ENCODE data around the gene NYAP1. TPM values are rescaled to one million over a fixed set of nuclear protein-coding genes. Genes with fewer than 3 reads are reported as not detected.
"Not testable (repeated sequence)": the region's sequence is repeated elsewhere in the genome, so short reads cannot be mapped to it uniquely, and the experiment has no call there.

Gene NYAP1
- total and polyA plus RNA-seq, 3 donors from 2014 or later: 15.7 to 27.3 (median 24.7) TPM

- Histone ChIP-seq H3K4me3 (no peak overlapping the region), H3K9me3 (no peaks in the 10 kb centered on the region), H3K27ac (no peak overlapping the region), H3K36me3 (ENCODE audit: low read depth, missing control alignments) (no peaks in the 10 kb centered on the region), H3K4me1 (no peaks in the 10 kb centered on the region), H3K27me3 (no peaks in the 10 kb centered on the region)
- 89 to 96% methylated on average over 3 of the region's 3 CpGs for WGBS, 2 donors
- intact Hi-C loops (cut with DNase I; ENCODE audit: low total_unique reads): no loop called here
- TF ChIP-seq CTCF (IDR thresholded peaks at IDR 0.05) (no peak), POLR2A (IDR thresholded peaks at IDR 0.05) (no peak)
- DNase-seq: no peak
Measured at GRCh38 chr7:100452513-100452912, 31.2 kb upstream of the NYAP1 start.

GRCh38 chr7:100453854-100454253 is 29.9 kb upstream of the NYAP1 start:
- H3K4me3 ChIP-seq; DNase-seq; intact Hi-C loops (cut with DNase I; ENCODE audit: low total_unique reads); H3K36me3 ChIP-seq (ENCODE audit: low read depth, missing control alignments); H3K9me3 ChIP-seq; H3K4me1 ChIP-seq; H3K27me3 ChIP-seq; H3K27ac ChIP-seq: not testable (repeated sequence)
- WGBS, 2 donors: 91 to 94% methylated on average over 8 of the region's 8 CpGs

- intact Hi-C loops (cut with DNase I; ENCODE audit: low total_unique reads): no loop called here
- H3K9me3 ChIP-seq: no peaks in the 10 kb centered on the region
- no peaks in the 10 kb centered on the region for H3K27me3 ChIP-seq
- H3K4me3 ChIP-seq: no peak overlapping the region
- H3K36me3 ChIP-seq (ENCODE audit: low read depth, missing control alignments): no peaks in the 10 kb centered on the region
- H3K27ac ChIP-seq: no peak overlapping the region
- TF ChIP-seq CTCF (IDR thresholded peaks at IDR 0.05) (no peak), POLR2A (IDR thresholded peaks at IDR 0.05) (no peak)
- DNase-seq: no peak
- no peaks in the 10 kb centered on the region for H3K4me1 ChIP-seq
- 92 to 96% methylated on average over 3 of the region's 3 CpGs for WGBS, 2 donors
Measured at GRCh38 chr7:100455206-100455605, 28.5 kb upstream of the NYAP1 start.

- Histone ChIP-seq H3K27ac (no peak overlapping the region), H3K36me3 (ENCODE audit: low read depth, missing control alignments) (no peaks in the 10 kb centered on the region), H3K4me3 (no peak overlapping the region), H3K9me3 (no peaks in the 10 kb centered on the region), H3K4me1 (no peaks in the 10 kb centered on the region), H3K27me3 (no peaks in the 10 kb centered on the region)
- DNase-seq: no peak
- WGBS, 2 donors: 85 to 90% methylated on average over 6 to 14 of the region's 14 CpGs
- intact Hi-C loops (cut with DNase I; ENCODE audit: low total_unique reads): no loop called here
- TF ChIP-seq POLR2A (IDR thresholded peaks at IDR 0.05): no peak
- no peak for TF ChIP-seq CTCF (IDR thresholded peaks at IDR 0.05)
Measured at GRCh38 chr7:100456562-100456961, 27.2 kb upstream of the NYAP1 start.

- WGBS, 2 donors: 92% methylated on average over 6 of the region's 6 CpGs
- intact Hi-C loops (cut with DNase I; ENCODE audit: low total_unique reads): no loop called here
- Histone ChIP-seq H3K27me3 (no peaks in the 10 kb centered on the region), H3K27ac (no peak overlapping the region), H3K9me3 (no peaks in the 10 kb centered on the region), H3K4me1 (no peaks in the 10 kb centered on the region), H3K4me3 (no peak overlapping the region), H3K36me3 (ENCODE audit: low read depth, missing control alignments) (no peaks in the 10 kb centered on the region)
- no peak for TF ChIP-seq CTCF (IDR thresholded peaks at IDR 0.05)
- no peak for TF ChIP-seq POLR2A (IDR thresholded peaks at IDR 0.05)
- DNase-seq: no peak
Measured at GRCh38 chr7:100457033-100457432, 26.7 kb upstream of the NYAP1 start.
